Measurements from ENCODE around the gene TAF4. TPM values are rescaled to one million over a fixed set of nuclear protein-coding genes. Genes with fewer than 3 reads are reported as not detected.

Gene TAF4
- total RNA-seq, 1 donor from 2014 or later: 13.0 TPM

GRCh38 chr20:62025394-62025793 lies 40.3 kb downstream of the TAF4 start:
- DNase-seq (ENCODE audit: low spot score): no peak

- DNase-seq (ENCODE audit: low spot score): no peak
These were observed 41.7 kb downstream of the TAF4 start for GRCh38 chr20:62023935-62024334.

- DNase-seq (ENCODE audit: low spot score): no peak
These were observed 43.0 kb downstream of the TAF4 start for GRCh38 chr20:62022575-62023139.

- no peak for DNase-seq (ENCODE audit: low spot score)
These were observed 43.8 kb downstream of the TAF4 start for GRCh38 chr20:62021793-62022385.

GRCh38 chr20:62020935-62021701 lies 44.6 kb downstream of the TAF4 start:
- no peak for DNase-seq (ENCODE audit: low spot score)

- DNase-seq (ENCODE audit: low spot score): no peak
These were observed 45.7 kb downstream of the TAF4 start for GRCh38 chr20:62019881-62020492.

- DNase-seq (ENCODE audit: low spot score): no peak
These were observed 46.4 kb downstream of the TAF4 start for GRCh38 chr20:62019144-62019805.

- no peak for DNase-seq (ENCODE audit: low spot score)
These were observed 47.1 kb downstream of the TAF4 start for GRCh38 chr20:62018437-62019143.

- DNase-seq (ENCODE audit: low spot score): no peak
These were observed 50.0 kb downstream of the TAF4 start for GRCh38 chr20:62015540-62016288.

GRCh38 chr20:62014889-62015537 lies 50.7 kb downstream of the TAF4 start:
- no peak for DNase-seq (ENCODE audit: low spot score)

- no peak for DNase-seq (ENCODE audit: low spot score)
These were observed 51.2 kb downstream of the TAF4 start for GRCh38 chr20:62014488-62014775.

GRCh38 chr20:62012631-62013030 lies 53.0 kb downstream of the TAF4 start:
- DNase-seq (ENCODE audit: low spot score): no peak

GRCh38 chr20:62011938-62012534 lies 53.6 kb downstream of the TAF4 start:
- DNase-seq (ENCODE audit: low spot score): no peak

GRCh38 chr20:62011403-62011790 lies 54.3 kb downstream of the TAF4 start:
- DNase-seq (ENCODE audit: low spot score): no peak

GRCh38 chr20:62010551-62011402 lies 54.9 kb downstream of the TAF4 start:
- no peak for DNase-seq (ENCODE audit: low spot score)

GRCh38 chr20:62009869-62010445 lies 55.7 kb downstream of the TAF4 start:
- no peak for DNase-seq (ENCODE audit: low spot score)

- DNase-seq (ENCODE audit: low spot score): no peak
These were observed 56.4 kb downstream of the TAF4 start for GRCh38 chr20:62009322-62009721.

- no peak for DNase-seq (ENCODE audit: low spot score)
These were observed 57.0 kb downstream of the TAF4 start for GRCh38 chr20:62008643-62009183.

All from mesenteric fat pad (tissue), 1 donor.